Head of caudate nucleus (tissue), 42 donors: Measurements from ENCODE around the gene GPT2.

ENCODE experiments used
- DNase-seq, 42 donors: peaks; one replicate each; pipeline versions ENCODE4 v3.0.0 to v3.0.0-alpha.2; 2020 to 2021; ENCODE audit warnings: mixed read lengths in 7 of 42
- intact Hi-C: fragments of 100-400 bp; cut with DNase I; formaldehyde crosslinking; loops from one replicate; pipeline ENCODE4 v1.15.0; 2022

The GPT2 gene, protein sequence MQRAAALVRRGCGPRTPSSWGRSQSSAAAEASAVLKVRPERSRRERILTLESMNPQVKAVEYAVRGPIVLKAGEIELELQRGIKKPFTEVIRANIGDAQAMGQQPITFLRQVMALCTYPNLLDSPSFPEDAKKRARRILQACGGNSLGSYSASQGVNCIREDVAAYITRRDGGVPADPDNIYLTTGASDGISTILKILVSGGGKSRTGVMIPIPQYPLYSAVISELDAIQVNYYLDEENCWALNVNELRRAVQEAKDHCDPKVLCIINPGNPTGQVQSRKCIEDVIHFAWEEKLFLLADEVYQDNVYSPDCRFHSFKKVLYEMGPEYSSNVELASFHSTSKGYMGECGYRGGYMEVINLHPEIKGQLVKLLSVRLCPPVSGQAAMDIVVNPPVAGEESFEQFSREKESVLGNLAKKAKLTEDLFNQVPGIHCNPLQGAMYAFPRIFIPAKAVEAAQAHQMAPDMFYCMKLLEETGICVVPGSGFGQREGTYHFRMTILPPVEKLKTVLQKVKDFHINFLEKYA

DNA sequence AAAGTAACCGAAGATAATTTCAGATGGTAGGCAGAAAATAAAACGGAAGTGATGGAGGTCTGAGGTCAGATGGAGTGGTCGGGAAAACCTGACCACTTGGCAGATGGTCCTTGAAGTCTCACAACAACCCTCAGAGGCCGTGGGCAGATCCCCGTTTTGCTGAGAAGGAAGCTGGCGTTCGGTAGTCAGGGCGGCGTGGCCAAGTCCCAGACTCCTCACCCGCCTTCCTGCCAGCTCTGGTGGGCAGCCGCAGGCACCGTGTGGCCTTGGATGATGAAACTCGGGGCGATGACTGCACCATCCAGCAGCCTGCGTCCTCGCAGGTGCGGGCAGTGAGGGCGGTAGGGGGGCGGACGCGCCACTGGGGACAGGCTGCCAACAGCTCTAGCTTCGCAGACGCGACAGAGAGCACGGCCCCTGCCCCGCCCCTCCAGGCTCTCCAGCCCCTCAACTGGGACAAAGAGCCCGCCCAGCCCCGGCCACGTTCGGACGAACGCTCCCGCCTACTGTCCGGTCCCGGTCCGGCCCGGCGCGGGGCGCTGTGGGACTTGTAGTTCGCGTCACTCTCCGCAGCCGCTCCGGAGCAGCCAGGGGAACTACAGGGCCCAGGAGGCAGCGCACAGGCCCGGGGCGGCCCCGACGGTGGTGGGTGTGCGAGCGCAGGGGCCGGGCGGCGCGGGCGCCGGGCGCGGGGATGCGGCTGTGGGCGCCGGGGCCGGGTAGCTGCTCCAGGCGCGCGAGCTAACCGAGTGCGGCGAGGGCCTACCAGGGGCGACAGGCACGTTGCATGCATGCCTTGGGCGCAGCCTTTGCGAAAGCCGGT, at the start of gene GPT2:
TSS of gene GPT2 (plus strand) at position 673 of the 823 bp plus-strand sequence. CDS start 354 bp downstream, outside the sequence.
- DNase-seq: peak; percentile 95 to 100 (median 99)
- intact Hi-C loops: no loop called here

DNA sequence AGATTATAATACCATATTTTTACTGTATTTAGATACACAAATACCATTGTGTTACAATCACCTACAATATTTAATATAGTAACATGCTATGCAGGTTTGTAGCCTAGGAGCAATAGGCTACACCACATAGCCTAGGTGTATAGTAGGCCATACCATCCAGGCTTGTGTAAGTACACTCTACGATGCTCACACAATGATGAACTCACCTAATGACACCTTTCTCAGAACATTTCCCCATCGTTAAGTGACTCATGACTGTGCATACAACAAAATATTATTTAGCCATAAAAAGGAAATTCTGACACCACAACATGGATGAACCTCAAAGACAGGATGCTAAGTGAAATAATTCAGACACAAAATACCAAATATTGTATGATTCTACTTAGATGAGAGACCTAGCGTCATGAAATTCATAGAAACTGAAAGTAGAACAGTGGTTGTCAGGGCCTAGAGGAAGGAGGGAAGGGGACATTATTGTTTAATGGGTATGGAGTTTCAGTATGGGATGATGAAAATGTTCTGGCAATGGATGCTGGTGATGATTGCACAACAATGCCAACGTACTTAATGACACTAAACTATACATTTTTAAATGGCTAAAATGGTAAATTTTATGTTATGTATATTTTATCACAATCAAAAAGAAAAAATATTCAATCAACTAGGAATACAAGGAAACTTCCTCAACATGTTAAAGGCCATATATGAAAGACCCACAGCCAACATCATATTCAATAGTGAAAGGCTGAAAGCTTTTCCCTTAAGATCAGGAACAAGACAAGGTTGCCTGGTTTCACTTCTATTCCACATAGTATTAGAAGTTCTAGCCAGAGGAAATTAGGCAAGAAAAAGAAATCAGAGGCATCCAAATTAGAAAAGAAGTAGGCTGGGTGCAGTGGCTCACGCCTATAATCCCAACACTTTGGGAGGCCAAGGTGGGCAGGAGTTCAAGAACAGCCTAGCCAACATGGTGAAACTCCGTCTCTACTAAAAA, 47.3 kb upstream of the GPT2 start:
- intact Hi-C loops: no loop called here
- DNase-seq: no peak

DNA sequence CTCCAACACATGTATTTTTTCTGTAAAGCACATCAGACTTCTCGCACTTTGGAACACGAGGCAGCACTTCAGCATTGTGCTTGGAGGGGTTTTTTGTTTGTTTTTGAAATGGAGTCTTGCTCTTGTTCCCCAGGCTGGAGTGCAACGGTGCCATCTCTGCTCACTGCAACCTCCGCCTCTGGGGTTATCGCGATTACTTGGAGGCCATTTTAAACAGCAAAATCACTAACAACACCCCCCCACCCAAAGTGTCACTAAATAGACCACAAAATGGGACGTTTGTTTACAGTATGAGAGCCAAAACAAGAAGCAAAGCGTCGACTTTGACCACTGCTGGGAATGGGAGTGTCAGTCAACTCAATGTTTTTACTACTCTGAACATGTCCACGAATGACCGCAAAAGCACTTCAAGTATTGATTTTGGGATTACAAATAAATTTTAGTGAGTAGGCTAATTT, 44.1 kb upstream of the GPT2 start:
- no peak for DNase-seq
- intact Hi-C loops: no loop called here

DNA sequence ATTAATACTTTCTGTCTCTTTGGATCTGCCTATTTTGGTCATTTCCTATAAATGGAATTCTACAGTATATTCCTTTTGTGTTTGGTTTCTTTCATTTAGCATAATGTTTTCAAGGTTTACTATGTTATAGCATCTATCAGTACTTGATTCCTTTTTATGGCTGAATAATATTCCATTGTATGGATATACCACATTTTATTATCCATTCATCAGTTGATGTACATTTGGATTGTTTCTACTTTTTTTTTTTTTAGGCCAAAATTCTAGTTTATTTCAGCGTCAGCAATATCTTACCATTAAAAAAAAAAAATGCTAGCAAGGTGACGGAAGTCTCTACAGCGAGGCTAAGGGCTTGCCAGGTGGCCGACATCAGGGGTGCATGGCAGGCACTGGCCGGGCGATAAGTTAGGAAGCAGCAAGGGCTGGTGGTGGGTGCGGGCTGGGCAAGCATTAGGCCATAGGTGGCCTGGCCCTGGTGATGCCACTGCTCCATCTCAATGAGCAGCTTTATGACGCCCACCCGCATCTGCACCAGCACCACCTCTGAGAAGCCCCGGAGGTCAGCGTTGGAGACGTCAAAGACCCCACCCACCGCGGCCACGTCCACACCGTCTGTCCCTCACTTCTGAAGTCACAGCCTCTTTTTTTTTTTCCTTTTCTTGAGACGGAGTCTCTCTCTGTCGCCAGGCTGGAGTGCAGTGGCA, 41.8 kb upstream of the GPT2 start:
- DNase-seq: no peak
- intact Hi-C loops: no loop called here

DNA sequence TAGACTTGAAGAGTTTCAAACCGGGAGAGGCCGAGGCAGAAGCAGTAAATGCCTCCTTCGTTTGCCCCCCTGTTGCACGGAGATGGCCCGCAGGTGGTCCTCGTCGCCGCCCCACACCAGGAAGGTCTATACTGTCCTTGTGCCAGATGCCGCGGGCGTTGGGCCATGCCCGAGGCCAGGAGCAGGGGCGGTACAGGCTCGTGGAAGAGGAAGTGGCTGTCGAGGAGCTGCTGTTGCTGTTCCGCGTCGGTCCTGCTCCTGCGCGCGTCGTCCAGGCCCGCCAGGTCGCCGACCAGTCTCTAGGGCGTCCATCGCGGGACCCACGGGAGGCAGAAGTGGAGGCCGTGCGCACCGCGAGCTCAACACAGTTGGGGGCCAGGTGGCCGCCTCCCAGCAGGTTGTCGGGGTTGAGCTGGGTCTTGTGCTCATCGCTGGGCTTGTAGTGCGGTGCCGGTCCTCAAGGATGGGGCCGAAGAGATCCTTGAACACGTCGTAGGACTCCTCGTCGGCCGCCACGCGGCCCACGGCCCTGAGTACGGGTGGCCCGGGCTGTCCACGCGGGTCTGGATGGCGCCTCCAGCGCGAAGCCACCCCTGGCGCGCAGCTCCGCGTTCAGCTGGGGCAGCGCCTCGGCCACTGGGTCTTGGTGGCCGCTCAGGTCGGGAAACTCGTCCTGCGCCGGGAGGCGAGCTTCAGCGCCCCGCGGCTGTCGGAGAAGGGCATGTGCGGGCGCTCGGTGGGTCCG, 40.1 kb upstream of the GPT2 start:
- DNase-seq: no peak
- intact Hi-C loops: no loop called here

DNA sequence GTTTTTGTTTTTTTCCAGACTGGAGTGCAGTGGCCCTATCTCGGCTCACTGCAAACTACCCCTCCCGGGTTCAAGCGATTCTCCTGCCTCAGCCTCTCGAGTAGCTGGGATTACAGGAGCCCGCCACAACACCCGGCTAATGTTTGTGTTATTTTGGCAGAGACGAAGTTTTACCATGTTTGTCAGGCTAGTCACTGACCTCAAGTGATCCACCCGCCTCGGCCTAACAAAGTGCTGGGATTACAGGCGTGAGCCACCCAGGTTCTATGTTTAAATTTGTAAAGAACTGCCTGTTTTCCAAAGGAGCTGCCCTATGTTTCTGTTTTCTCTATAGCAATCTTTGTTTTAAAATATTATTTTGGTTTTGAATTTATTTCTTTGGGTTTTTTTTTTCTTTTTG, 39.4 kb upstream of the GPT2 start:
- DNase-seq: no peak
- intact Hi-C loops: no loop called here

DNA sequence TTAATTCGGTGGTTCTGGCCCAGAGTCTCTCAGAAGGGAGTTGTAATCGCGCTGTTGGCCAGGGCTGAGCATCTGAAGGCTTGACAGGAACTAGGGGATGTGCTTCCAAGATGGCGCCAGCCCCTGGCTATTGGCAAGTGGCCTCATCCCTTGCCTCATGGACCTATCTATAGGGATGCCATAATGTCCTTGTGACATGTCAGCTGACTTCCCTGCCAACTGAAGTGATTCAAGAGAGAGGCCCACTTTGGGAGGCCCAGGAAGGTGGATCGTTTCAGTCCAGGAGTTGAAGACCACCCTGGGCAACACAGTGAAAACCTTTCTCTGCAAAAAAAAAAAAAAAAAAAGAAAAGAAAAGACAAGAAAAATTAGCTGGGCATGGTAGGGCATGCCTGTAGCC, 38.2 kb upstream of the GPT2 start:
- DNase-seq: peak in 1 of 42 donors; percentile 31
- intact Hi-C loops: no loop called here

DNA sequence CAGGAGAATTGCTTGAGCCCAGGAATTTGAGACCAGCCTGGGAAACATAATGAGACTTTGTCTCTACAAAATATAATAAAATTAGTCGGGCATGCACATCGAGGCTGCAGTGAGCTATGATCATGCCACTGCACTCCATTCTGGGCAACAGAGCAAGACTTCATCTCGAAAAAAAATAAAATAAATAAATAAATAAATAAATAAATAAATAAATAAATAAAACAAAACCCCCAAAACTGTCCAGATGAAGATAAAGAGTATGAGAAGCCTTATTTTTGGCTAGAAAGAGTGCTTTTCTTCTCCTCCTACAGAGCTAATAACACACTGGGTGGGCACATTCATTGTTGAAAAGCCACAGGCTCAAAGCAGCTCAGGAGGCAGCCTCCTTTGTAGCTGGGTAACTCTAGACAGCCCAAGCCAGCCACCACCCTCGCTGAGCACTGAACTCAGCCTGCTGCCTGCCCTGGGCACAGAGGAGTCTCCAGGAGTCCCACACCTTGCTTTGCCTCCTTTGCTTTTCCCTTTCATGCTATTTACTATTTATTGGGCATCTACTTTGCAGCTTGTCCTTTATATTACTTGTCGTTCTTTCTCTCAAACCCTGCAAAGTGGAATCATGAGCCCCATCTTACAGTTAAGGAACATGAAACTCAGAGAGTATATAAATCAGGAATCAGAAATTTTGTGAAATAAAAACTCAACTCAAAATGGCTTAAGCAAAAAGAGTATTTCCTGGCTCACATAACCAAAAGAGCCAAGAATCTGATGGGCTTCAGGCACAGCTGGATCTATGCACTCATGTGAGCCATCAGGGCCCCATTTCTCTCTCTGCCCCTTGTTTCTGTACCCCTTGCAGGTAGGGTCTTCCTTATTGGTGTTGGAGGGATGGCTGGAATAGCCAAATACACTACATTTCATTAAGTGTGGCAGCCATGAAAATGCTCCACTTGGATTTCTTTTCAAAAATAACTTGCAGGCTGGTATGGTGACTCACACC, 35.1 kb upstream of the GPT2 start:
- intact Hi-C loops: no loop called here
- no peak for DNase-seq

DNA sequence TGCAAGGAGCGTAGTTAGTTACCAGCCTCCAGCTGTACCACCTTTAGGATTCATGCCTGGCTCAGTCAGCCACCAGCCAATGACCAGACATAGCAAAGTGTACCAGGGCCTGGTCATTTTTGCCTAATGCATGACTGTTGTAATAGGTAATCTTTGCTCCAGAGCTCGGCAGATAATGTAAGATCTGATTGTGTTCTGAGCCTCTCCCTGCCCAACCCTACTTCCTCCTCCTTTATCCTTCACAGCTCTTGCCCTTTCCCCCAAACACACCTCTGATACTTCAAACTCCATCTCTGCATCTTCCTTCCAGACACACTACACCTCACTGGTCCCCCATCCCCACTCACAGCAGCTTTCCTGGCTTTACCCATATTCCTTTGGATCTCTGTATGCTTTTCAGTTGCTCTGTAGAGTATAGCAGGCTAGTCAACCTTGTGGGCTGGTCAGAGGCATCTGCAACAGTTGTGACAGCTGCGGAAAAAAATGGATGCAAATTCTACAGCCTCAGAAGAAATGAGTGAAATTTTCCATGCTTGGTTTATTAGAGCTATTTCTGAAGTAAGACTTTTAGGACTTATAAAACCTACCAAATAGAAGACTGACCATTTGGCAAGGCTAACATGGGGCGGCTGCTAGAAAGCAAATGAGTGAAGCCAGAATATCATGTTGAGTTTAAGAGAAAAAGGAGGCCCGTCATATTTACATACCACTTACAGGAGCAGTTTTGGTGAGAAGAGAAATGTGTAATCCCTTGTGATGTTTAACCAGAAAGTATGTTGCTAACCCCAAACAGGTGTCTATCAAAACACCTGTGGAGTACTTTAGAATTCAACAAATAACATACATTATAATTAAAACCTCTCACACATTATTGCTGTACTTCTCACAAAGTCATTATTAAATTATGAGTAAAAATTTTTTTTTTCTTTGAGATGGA, 33.3 kb upstream of the GPT2 start:
- intact Hi-C loops: loop anchor here (5.0 kb wide), 1 partner anchor 56 kb away; no protein-coding TSS in a partner anchor
- DNase-seq: no peak

DNA sequence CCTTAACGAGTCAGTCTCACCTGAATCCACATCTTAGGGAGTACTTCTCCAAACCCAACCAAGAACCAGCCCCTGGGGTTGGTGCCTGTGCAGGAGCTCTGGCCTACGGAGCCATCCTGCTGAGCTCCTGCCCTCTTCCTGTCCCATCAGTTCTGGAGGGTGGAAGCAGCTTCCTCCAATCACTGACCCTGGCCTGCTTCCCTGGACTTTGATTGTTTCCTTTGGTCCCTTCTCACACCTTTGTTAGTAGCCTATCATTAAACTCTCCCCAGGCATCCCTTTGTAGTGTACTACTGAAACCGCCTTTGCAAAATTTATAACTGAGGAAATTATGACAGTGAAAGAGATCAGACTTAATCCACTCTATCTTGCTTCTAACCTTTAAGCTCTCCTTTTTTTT, 32.0 kb upstream of the GPT2 start:
- no peak for DNase-seq
- intact Hi-C loops: loop anchor here (5.0 kb wide), 1 partner anchor 55 kb away; no protein-coding TSS in a partner anchor

DNA sequence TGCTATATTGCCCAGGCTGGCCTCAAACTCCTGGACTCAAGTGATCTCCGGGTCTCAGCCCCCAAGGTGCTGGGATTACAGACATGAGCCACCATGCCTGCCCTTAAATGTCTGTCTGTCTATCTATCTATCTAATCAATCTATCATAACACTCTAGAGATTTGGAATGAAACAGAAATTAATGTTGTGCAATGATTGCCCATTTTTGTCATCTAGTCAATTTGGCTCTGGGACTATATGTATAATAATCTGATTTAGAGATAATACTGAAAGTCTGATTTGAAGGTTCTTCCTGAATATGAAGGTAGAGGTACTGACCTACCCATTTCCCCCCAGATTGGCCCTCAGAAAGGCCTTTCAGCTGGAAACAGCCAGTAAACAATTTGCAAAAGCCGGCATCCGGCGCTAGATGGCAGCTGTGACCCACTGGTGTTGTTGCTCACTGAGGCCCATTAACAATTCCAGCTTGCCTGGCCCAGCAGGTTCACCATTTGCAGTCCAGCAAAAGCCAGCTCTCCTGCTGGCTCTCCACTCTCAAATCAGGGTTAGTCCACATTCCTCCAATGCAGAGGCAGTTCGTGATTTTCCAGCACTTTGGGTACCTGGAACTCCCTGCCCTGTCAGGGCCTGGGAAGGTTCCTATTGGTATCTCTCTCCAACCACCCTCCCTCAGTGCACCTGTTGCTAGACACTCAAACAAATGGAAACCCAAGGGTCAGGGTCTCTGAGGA, 30.3 kb upstream of the GPT2 start:
- DNase-seq: peak; percentile 74 to 95 (median 89)
- intact Hi-C loops: loop anchor here (5.0 kb wide), 1 partner anchor 53 kb away; no protein-coding TSS in a partner anchor

DNA sequence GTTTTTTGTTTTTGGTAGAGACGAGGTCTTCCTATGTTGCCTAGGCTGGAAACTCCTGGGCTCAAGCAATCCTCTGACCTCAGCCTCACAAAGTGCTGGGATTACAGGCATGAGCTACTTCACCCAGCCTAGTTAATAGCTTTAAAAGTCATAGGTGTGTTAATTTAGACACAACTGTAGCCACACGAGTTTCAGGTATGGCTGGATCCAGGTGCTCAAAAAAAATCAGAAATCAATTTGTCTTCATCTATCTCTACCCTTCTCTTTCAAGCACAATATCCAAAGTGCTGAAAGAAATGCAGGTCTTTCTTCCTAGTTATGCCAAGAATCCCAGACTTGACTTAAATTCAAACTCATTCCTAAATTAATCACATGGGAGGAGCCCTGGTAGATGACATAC, 29.3 kb upstream of the GPT2 start:
- intact Hi-C loops: loop anchor here (5.0 kb wide), 1 partner anchor 52 kb away; no protein-coding TSS in a partner anchor
- DNase-seq: no peak

DNA sequence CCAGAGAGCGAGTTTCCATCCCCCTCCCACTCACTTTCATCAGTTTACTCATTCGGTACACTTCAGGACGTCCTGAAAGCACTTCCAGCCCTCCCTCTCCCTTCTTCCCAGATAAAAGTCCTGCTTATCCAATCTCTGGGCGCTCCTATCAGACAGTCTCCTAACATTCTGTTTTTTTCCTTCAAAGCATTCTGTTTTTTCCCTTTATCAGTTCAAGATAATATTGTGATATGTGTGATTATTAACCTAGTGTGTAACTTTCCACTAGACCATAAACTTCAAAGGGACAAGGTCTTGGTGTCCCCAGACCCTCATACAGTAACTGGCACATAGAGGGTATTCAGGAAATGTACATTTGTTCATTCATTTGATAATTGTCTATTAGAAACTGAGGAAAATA, 28.8 kb upstream of the GPT2 start:
- no peak for DNase-seq
- intact Hi-C loops: no loop called here

DNA sequence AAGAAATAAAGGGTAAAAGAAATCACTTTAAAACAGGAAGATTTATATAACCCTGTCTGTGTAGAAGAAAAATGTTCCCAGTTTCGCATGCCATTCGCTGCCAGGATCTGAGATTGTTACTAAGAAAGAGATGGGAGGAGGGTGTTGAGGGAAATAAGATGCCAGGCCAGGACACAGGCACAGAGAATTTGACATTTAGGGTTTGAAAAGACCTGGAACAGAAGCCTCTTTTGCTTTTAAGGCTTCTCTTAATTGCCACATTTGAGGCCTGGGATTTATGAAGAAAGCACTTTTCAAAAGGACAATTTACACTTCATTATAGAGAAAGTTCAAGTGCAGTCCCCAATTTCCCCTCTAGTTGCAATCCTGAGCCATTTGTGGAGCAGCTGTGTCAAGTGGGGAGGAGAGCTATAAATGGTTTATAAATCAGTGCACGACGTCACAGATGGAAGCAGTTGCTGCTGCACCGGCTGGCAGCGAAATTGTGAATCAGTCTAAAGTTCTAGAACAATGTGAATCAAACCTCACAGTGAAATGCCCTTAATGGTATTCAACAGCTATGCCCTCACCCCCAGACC, 26.7 kb upstream of the GPT2 start:
- DNase-seq: peak; percentile 14 to 83 (median 56)
- intact Hi-C loops: no loop called here
